ENCODE results near the gene WDFY1.
A peak's percentile ranks its signal among the peaks of the same experiment; 100 is the strongest.

GRCh38 chr2:223944166-223944702, 901 bp downstream of the WDFY1 start:
- peak in 1 of 12 donors; percentile 10 for TF ChIP-seq CTCF (IDR thresholded peaks at IDR 0.05)
- no peak for TF ChIP-seq POLR2A (IDR thresholded peaks at IDR 0.05)

All from heart left ventricle (tissue), 13 donors.